ENCODE data around the gene ARHGAP15. TPM values are rescaled to one million over a fixed set of nuclear protein-coding genes. Genes with fewer than 3 reads are reported as not detected.

Gene ARHGAP15
- total RNA-seq, 2 experiments from 2014 or later = 72.1 to 98.4 TPM

- Histone ChIP-seq H4K20me1 (ENCODE audit: insufficient read depth, low read length) (no peaks in the 10 kb centered on the region), H3K36me3 (ENCODE audit: insufficient read depth, low read length) (peaks cover 19% of the 10 kb centered on the region), H3K4me3 (ENCODE audit: low read depth, low read length, poor library complexity, severe bottlenecking) (no peak overlapping the region), H3K4me2 (ENCODE audit: low read length) (no peak overlapping the region), H3K4me1 (ENCODE audit: insufficient read depth, low read length, poor library complexity, severe bottlenecking) (no peaks in the 10 kb centered on the region), H3K9me3 (ENCODE audit: low read length) (no peaks in the 10 kb centered on the region), H3K79me2 (ENCODE audit: insufficient read depth, low read depth, low read length) (no peaks in the 10 kb centered on the region), H2AFZ (ENCODE audit: low read length) (no peak overlapping the region), H3K27ac (ENCODE audit: low read depth, low read length, poor library complexity, severe bottlenecking) (no peak overlapping the region), H3K9me2 (ENCODE audit: insufficient read depth, low read length) (no peaks in the 10 kb centered on the region)
- DNase-seq (ENCODE audit: low spot score) = no peak
- CTCF ChIA-PET (ENCODE audit: unreplicated experiment) = no interaction called here
- TF ChIP-seq CTCF (conservative IDR thresholded peaks at IDR 0.05; ENCODE audit: low read length) = no peak
- no peak for TF ChIP-seq EZH2phosphoT487 (IDR thresholded peaks at IDR 0.05; ENCODE audit: borderline replicate concordance, low read depth, low read length)
- POLR2A ChIA-PET = interaction anchor here (1.0 kb wide), 1 partner anchor 9 kb away, joined by 3 read pairs; no protein-coding TSS in a partner anchor
- BruUV-seq (replicated peaks) = no TSS peak
- intact Hi-C loops (cut with micrococcal nuclease; ENCODE audit: unreplicated experiment) = no loop called here
These were observed 494.7 kb downstream of the ARHGAP15 start for GRCh38 chr2:143623909-143624260.

GRCh38 chr2:143629340-143629739 lies 500.1 kb downstream of the ARHGAP15 start:
- intact Hi-C loops (cut with micrococcal nuclease; ENCODE audit: unreplicated experiment) = no loop called here
- Histone ChIP-seq H4K20me1 (ENCODE audit: insufficient read depth, low read length) (no peaks in the 10 kb centered on the region), H3K4me3 (ENCODE audit: low read depth, low read length, poor library complexity, severe bottlenecking) (no peak overlapping the region), H3K79me2 (ENCODE audit: insufficient read depth, low read depth, low read length) (no peaks in the 10 kb centered on the region), H3K9me2 (ENCODE audit: insufficient read depth, low read length) (no peaks in the 10 kb centered on the region), H3K4me2 (ENCODE audit: low read length) (no peak overlapping the region), H2AFZ (ENCODE audit: low read length) (no peak overlapping the region), H3K9me3 (ENCODE audit: low read length) (no peaks in the 10 kb centered on the region), H3K4me1 (ENCODE audit: insufficient read depth, low read length, poor library complexity, severe bottlenecking) (no peaks in the 10 kb centered on the region), H3K27ac (ENCODE audit: low read depth, low read length, poor library complexity, severe bottlenecking) (no peak overlapping the region), H3K36me3 (ENCODE audit: insufficient read depth, low read length) (peaks cover 18% of the 10 kb centered on the region)
- POLR2A ChIA-PET = interaction anchor here (0.7 to 1.0 kb wide), 2 partner anchors 10 to 16 kb away, joined by 3 read pairs; no protein-coding TSS in a partner anchor
- BruUV-seq (replicated peaks) = no TSS peak
- TF ChIP-seq EZH2phosphoT487 (IDR thresholded peaks at IDR 0.05; ENCODE audit: borderline replicate concordance, low read depth, low read length) (no peak), CTCF (conservative IDR thresholded peaks at IDR 0.05; ENCODE audit: low read length) (no peak)
- CTCF ChIA-PET (ENCODE audit: unreplicated experiment) = no interaction called here
- DNase-seq (ENCODE audit: low spot score) = no peak

GRCh38 chr2:143632751-143633374 lies 503.6 kb downstream of the ARHGAP15 start:
- no peaks in the 10 kb centered on the region for H3K9me2 ChIP-seq (ENCODE audit: insufficient read depth, low read length)
- no peaks in the 10 kb centered on the region for H3K4me1 ChIP-seq (ENCODE audit: insufficient read depth, low read length, poor library complexity, severe bottlenecking)
- no peaks in the 10 kb centered on the region for H4K20me1 ChIP-seq (ENCODE audit: insufficient read depth, low read length)
- intact Hi-C loops (cut with micrococcal nuclease; ENCODE audit: unreplicated experiment) = no loop called here
- H3K4me3 ChIP-seq (ENCODE audit: low read depth, low read length, poor library complexity, severe bottlenecking) = no peak overlapping the region
- no peak for DNase-seq (ENCODE audit: low spot score)
- no peak overlapping the region for H2AFZ ChIP-seq (ENCODE audit: low read length)
- POLR2A ChIA-PET = no interaction called here
- CTCF ChIA-PET (ENCODE audit: unreplicated experiment) = no interaction called here
- H3K79me2 ChIP-seq (ENCODE audit: insufficient read depth, low read depth, low read length) = no peaks in the 10 kb centered on the region
- H3K27ac ChIP-seq (ENCODE audit: low read depth, low read length, poor library complexity, severe bottlenecking) = no peak overlapping the region
- H3K4me2 ChIP-seq (ENCODE audit: low read length) = no peak overlapping the region
- no peaks in the 10 kb centered on the region for H3K9me3 ChIP-seq (ENCODE audit: low read length)
- TF ChIP-seq EZH2phosphoT487 (IDR thresholded peaks at IDR 0.05; ENCODE audit: borderline replicate concordance, low read depth, low read length) = no peak
- TF ChIP-seq CTCF (conservative IDR thresholded peaks at IDR 0.05; ENCODE audit: low read length) = no peak
- H3K36me3 ChIP-seq (ENCODE audit: insufficient read depth, low read length) = no peaks in the 10 kb centered on the region
- BruUV-seq (replicated peaks) = no TSS peak

Measured in OCI-LY7 (cell line).